Fibroblast of skin of left quadriceps (primary cell): Measurements from ENCODE around the gene TELO2.

Experiments
- DNase-seq, 2 experiments: peaks; one replicate each; pipeline ENCODE4 v3.0.0-alpha.2; 2013; ENCODE audit warnings: low read depth in 2 of 2

Gene TELO2

DNA sequence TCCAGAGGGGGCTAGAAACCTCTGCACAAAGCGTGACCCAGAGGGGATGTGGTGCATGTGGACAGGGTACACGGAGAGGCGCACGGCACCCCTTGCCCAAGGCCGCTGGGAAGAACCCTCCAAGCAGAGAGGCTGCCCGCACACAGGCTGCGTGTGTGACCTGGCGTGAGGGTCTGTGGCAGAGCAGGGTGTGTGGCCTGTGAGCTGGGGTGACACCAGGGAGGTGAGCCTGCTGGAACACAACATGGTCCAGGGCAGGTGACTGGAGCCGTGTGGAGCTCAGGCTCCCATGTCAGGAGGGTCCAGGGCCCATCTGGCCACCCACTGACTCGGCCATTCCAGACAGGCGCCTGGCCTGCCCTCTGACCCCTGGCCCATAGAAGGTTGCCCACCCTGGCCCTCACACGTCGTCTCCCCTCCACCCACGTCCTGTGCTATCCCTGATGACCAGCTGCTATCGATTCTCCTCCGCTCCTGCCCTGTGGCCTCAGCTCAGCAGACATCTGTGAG lies 25.5 kb downstream of the TELO2 start:
- DNase-seq = no peak

DNA sequence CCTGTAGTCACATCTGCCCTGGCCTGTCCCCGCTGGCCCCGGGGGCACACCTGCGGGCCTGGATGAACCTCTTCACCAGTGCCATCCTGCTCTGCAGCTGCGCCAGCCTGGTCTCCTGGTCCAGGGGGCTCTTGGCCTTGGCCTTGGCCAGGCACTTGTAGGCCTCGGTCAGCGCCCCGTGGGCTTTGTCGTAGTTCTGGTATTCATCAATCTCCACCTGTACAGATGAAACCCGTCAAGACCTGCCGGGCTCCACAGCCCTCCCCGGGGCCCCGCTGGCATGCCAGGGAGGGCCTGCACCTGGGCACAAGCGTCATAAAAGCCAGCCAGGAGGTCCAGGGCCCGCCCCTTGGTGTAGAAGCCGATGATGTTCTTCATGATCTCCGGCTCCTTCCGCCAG lies 26.7 kb downstream of the TELO2 start:
- DNase-seq = no peak

DNA sequence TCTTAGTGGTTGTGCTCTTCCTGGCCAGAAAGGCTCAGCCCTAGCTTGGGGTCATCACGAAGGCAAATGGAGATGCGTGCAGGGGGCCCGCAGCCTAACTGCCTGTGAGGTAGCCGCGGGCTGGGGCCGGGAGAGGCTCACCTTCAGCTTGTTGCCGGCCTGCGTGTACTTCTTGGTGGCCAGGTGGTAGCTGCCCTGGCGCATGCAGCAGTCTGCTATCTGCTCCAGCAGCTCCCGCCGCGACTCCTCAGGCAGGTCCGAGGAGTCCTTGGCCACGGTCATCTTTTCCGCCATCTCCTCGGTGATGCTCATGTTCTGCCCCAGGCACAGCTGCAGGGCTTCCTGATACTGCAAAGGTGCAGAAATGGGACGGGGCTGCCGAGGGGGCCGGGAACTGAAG lies 27.3 kb downstream of the TELO2 start:
- no peak for DNase-seq

DNA sequence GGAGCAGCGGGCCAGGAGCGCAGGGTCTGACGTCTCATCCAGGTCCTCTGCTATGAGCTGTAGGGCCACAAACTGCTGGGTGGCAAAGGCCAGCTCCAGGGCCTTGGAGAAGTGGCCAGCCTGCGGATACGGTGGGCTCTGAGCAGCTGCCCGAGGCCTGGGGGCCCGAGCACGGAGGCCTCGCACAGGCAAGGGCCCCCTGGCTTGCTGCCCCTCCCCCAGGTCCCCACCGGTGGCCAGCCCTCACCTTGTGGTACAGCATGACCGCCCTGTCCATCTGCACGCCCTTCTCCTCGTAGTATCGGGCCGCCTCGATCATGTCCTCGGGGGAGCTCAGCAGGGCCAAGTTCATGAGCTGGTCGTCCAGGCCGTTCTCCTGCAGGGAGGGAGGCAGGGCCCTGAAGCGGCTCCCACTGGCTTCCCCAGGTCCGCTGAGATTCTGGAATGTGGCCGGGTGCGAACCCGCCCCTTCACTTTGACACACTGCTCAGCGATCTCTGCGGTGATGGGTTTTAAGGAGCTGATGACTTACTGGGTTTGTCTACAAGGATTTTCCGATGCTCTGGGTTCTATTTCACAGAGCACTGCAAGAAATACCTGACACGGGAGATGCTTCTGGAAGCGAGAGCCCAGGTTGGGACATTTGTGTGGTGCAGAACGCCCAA lies 30.6 kb downstream of the TELO2 start:
- no peak for DNase-seq

DNA sequence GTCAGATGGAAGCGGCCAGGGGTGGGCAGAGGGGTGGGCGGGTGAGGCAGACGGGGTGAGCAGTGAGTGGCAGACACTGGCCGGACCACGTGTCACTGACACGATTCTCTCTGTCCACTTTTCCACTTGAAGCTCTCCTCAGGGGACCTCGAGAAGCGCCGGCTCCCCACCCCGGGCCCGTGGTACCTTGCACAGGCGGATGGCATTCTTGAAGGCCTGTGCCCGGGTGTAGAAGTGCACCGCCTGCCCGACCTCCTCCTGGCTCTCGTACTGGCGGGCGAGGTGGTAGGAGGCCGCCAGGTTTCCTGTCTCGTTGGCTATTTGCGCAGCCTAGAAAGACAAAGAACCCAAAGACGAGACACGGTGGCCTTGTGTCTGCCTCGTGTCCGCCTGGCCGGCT lies 31.2 kb downstream of the TELO2 start:
- no peak for DNase-seq

DNA sequence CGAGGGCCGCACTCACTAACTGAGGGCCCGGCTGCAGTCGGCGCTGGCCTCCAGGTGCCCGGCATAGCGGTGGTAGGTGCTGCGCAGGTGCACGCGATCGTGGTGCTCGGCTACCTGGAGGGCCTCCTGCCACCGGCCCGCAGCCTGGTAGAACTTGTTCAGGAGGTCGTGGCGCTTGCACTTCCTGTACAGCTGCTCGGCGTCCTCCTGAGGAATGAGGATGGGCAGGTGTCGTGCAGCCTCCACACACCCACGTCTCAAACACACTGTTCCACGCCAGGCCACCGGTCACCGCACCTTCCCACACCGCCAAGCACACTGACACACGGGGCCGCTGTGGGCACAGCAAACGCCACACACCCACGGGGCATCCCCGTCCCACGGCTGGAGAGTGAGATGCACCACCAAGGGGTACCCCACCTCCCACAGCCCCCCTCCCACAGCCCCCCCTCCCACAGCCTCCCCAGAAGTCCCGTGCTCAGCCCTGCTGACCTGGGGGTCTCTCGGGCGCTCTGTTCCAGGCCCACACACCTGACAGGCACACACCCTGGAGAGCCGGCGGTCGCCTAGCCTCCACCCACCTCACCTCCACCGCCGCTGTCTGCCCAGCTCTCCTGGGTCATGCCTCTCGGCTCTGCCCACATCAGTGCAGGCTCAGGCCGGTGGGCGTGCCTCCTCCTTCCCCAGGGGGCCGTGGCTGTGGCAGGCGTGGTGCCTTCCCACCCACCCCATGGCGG lies 32.9 kb downstream of the TELO2 start:
- DNase-seq = no peak

DNA sequence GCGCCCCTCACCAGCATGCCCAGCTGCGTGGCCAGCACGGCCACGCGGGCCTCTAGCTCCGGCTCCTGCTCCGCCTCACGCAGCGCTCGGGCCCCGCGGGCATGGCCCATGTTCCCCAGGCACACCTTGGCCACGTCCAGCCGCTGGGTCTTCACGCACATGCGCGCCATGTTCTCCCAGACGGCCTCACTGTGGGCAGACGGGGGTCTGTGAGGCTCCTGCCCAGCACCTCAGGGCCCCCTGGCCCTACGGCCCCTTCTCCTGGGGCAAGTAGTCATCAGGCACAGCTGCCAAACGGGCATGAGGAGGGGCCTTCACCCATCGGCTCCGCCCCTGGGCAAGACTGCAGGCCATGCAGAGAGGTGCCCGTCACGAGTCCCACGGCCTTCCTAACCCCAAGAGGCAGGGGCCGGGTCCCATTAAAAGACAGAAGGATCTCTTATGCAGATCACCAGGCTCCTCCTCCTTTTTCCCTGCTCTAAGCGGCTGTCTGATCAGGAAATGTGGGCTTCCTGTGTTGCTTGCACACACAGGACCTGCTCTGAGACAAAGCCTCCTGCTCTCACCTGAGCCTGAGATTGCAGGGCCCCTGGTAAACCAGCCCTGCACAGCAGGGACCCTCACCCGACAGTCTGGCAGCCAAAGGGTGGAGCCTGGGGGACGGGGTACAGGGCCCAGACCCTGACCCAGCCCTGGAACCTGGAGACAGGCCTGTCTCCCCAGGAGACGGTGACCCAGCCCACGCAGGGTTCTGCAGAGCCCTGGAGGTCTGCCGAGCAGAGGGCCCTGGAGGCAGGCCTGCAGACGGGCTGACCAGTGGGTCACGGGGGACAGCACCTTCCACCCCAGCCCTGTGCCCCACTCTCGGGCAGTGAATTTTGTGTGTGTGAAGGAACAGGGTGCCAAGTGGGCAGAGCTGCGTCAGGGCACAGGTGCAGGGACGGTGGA lies 33.7 kb downstream of the TELO2 start:
- no peak for DNase-seq

DNA sequence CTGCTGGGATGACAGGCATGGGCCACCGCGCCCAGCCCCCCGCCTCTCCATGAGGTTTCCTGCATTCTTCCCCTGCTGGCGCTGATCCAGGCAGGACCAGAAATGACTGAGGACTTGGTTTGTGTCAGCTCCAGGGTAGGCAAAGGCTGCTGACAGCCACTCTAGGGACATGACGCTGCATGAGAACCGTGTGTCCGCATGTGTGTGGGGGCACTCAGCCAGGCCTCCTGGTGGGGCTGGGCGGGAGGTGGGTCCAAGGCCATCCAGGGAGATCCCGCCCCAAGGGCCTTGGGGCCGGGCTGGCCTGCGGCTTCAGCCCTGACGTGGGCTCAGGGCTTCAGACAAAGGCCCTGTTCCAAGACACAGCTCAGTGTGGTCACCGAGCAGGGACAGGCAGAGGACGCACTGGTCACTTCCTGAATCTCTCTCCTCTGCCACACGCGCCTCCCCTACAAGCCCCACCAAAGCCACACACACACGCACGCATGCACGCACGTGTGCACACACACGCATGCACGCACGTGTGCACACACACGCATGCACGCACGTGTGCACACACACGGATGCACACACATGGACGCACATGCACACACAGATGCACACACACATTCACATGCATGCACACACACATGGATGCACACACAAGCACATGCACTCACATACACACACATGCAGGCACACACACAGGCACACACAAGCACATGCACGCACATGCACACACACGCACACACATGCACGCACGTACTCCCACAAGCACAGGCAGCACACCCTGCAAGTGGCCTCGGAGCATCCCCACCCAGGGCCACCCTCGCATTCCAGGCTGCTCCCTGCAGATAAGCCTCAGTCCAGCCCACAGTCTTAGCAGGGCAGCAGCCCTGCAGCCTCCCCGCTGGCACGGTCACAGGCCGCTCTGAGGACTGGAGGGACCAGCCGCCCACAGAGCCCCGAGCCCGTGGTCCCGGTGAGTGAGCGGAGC lies 35.0 kb downstream of the TELO2 start:
- DNase-seq = no peak

DNA sequence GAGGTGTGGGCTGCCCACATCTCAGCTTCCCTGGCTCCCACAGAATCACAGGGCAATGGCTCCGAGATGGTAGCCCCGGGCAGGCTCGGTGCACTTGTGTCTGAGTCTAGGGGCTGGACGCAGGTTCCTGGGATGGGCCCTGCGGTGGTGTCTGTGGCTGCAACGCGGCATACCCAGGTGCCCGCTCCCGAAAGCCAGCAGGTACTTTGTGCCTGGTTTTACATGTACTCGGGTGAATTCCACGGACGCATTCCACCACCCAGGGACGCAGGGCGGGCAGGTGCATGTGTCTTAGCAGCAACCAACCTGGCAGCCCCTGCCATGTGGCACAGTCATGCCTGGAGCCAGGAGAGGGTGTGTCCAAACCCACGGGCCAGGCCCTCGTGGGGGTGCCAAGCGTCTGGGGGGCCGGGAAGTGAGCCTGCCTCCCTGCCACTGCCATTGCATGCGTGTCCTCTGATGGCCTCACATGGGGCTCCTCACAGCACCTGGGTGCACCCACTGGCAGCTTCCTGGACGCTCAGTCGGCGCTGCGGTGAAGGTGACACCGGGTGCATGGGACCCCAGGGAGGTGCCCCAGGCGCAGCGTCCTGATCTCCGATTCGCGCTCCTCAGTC lies 35.9 kb downstream of the TELO2 start:
- no peak for DNase-seq

DNA sequence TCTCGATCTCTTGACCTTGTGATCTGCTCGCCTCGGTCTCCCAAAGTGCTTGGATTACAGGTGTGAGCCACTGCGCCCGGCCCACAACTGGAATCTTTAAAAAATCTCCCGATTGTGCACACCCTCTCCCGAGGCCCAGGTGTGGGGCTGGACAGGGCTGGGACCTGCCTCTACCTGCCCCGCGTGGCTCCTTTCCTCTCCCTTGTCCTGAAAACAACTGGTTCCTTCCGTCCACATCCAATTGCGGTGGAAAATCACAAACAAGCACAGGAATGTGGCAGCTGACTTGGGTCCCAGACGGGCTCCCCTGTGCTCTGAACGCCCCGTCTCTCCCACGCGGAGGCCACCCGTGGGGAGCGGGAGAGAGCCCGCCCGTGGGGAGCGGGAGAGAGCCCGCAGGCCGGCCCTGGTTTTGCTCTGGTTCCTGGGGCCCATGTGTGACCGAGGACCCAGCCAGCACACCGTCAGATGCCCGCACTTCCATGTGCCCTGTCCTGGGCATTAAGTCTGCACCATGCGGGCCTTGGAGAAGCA lies 37.3 kb downstream of the TELO2 start:
- DNase-seq = no peak

DNA sequence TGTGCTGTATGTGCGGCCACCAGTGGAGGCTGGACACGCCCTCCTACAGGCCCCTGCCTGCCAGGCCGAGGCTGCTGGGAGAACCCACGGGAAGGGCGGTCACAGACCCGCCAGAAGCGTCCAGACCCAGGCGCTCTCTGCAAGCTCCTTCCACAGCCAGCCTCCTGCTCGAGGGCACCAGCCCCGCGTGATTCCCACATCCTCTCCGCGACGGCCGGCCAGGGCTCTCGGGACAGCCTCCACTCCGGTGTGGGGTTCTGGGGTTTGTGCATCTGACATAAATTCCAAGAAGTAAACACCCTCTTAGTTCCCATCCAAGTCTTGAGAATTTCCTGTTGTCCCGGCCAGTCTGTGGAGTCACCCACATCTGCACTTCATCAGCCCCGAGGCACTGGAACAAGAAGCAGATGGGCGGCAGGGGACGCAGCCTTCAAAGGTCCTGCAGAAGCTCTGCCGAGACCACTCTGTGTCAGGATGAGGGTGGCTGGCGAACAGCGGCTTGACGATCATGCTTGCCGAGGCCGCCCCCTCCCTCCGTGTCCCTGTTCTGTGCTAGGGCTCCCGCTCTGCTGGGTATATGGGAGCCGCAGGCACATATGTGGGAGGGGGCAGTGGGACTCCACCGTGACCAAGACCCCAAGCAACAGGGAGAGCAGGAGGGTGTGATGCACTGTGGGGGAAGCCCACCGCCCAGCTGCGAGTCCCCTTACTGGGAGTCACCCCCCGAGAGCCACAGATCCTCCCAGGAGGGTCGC lies 37.9 kb downstream of the TELO2 start:
- peak; percentile 72 to 78 for DNase-seq

DNA sequence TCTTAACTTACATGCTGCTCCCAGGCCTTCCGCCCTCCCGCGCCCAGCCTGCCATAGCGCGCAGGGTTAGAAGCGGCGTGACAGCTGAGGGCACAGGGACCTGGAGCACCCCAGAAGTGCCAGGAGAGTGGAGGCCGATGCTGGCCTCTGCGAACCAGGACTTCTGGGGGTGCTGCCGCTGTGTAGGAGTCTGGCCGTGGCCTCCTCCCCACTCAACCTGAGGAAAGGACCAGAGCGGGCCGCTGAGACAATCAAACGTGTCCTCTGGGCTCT lies 38.4 kb downstream of the TELO2 start:
- no peak for DNase-seq

DNA sequence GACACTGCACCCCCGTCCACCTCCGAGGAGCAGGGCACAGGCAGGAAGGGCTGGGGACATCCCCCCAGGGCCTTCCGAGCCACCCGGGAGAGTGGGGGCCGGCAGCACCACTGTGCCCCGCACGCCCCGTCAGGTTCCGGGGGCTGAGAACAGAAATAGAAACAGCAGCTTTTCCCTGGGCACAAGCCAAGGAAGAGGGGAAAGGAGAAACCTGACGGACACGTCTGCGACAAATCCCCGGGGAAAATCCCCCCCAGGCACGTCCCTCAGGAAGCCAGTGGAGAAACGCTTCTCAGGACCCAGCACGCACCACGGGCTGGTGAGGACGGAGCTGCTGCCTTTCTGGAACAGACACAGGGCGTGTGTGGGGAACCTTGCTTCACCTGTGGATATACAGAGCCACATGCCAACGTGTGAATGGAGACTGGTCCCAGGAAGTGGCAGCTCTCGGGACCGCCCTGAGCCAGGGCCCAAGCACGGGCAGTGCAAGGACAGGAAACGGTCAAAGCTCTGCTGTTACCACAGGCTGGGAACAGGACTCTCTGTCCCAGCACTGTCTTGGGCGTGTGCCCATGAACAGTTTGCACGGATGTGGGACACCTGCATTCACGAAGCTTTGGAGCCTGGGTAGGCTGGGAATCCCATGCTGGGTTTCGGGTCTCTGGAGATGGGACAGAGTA lies 39.1 kb downstream of the TELO2 start:
- no peak for DNase-seq

DNA sequence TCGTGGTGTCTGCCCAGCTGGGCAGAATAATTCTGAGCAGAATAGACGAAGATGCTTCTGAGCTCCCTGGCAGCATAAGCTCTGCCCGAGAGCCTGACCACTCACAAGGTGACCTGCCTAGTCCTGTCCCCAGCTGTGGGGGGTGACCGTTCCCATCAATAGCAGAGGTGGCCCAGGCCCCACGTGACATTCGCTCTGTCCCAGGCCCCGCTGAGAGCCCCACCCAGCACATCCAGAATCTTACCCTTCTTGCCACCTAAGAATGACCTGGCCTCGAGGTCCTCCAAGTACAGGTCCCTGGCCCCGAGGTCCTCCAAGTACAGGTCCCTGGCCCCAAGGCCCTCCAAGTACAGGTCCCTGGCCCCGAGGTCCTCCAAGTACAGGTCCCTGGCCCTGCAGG lies 39.6 kb downstream of the TELO2 start:
- no peak for DNase-seq

DNA sequence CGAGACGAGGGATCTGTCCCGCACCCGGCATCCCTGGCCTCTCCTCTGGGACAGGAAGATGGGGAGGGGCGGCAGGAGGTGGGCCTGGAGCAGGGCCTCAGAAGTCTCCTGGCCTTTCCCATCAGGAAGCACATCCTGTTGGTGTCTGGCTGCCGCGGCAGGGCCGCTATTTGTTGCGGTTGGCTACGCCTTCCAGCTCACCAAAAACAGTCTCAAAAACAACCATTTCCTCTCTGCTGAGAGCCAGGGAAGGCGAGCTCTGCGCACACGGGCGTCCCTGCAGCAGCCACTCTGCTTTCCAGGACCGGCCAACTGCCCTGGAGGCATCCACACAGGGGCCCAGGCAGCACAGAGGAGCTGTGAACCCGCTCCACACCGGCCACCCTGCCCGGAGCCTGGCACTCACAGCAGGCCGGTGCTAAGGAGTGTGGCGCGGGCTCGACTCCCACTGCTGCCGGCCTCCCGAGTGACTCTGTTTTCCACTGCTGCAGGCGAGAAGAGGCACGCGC lies 40.3 kb downstream of the TELO2 start, which contains the start of gene TMEM204:
TMEM204 (plus strand) TSS at position 224 of the 509 bp plus-strand sequence. CDS start 610 bp downstream, outside the sequence.
- DNase-seq = peak; percentile 62 to 64

DNA sequence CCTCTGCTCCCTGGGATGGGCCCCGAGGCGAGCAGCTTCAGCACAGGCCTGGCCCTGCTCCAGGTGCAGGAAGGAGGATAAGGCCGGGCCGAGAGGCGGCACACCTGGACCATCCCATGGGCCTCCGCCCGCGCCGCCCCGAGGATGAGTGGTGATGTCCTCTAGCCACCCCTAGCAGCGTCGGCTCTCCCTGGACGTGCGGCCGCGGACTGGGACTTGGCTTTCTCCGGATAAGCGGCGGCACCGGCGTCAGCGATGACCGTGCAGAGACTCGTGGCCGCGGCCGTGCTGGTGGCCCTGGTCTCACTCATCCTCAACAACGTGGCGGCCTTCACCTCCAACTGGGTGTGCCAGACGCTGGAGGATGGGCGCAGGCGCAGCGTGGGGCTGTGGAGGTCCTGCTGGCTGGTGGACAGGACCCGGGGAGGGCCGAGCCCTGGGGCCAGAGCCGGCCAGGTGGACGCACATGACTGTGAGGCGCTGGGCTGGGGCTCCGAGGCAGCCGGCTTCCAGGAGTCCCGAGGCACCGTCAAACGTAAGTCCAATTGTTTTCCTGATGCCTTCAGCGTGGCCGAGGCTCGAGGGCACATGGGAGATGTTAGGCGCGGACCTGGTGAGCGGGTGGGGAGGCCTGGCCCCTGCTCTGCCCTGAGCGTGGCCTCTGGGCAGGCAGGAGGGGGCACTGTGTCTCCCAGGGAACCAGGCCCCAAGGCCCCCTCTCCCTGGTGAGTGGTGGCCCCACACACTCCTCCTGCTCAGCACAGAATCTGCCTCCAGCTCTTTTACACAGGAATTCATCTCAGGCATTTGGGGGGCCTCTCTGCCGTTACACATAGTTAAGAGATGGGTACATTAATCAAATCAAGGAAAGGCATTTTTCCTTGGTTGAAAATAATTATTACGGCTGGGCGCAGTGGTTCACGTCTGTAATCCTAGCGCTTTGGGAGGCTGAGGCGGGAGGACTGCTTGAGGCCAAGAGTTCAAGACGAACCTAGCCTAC lies 41.2 kb downstream of the TELO2 start:
- no peak for DNase-seq

DNA sequence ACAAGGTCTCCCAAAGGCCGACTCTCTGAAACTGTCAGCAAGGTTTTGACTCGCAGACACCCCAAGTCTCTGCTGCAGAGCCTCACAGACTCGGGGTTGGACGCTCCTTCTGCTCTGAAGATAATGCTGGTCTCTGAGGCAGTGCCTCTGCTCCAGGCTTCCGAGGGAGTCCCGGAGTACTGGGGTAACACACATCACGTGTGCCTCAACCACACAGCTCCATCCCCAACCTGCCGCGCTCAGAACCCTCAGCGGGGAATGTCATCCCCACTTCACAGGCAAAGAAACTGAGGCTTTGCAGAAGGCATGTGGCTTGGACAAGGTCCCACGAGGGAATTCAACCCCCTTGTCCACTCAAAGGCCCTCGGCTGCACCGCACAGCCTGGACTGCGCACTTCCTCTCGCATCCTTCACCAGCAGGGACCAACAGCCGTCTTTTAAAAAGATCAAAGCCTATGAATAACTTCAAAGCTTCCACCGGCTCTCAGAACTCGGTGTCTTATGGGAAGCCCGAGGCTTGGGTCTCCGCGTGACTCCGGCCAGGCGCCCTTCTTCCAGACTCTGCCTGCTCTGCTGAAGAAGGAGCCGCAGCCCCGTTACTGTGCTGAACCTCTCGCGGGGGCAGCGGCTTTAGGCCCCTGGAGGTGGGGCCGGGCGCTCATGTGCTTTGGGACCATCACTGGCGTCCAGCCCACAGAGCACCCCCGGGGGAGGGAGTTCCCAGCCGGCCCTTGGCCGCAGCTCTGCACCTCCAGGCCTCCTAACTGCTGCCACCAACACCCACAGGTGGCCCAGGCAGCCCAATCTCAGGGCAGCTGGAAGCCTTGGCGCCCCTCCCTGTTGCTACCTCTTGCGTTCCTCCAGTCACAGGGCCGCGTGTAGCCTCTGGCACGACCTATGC lies 42.5 kb downstream of the TELO2 start:
- DNase-seq = no peak
